H9 (cell line): ENCODE results near the gene MDGA2. TPM values are rescaled to one million over a fixed set of nuclear protein-coding genes. Genes with fewer than 3 reads are reported as not detected.

Source experiments
- DNase-seq: peaks from one replicate; pipeline ENCODE4 v3.0.0-alpha.2; 2017
- H2AFZ ChIP-seq: one replicate; pipeline ENCODE4 v1.6.1; 2013; ENCODE audit warnings: mild to moderate bottlenecking, low read length, control low read depth, moderate library complexity
- H2AK5ac ChIP-seq: 2 replicates; pipeline ENCODE4 v1.6.1; 2013; ENCODE audit warnings: low read length, control low read depth, mixed read lengths; ENCODE audit not compliant: insufficient read length
- H2BK120ac ChIP-seq: one replicate; pipeline ENCODE4 v1.6.1; 2013; ENCODE audit warnings: low read depth, mild to moderate bottlenecking, low read length, control low read depth, inconsistent platforms; ENCODE audit not compliant: poor library complexity, severe bottlenecking
- H2BK12ac ChIP-seq: 2 replicates; pipeline ENCODE4 v1.6.1; 2013; ENCODE audit warnings: low read length, control low read depth, mixed read lengths, low read depth; ENCODE audit not compliant: insufficient read length
- H2BK15ac ChIP-seq: 2 replicates; pipeline ENCODE4 v1.6.1; 2013; ENCODE audit warnings: low read depth, low read length, control low read depth
- H2BK20ac ChIP-seq: one replicate; pipeline ENCODE4 v1.6.1; 2013; ENCODE audit warnings: low read depth, mild to moderate bottlenecking, low read length, control low read depth, inconsistent platforms; ENCODE audit not compliant: poor library complexity, severe bottlenecking
- H2BK5ac ChIP-seq: 2 replicates; pipeline ENCODE4 v1.6.1; 2013; ENCODE audit warnings: low read length, control low read depth, mixed read lengths; ENCODE audit not compliant: insufficient read length
- H3K14ac ChIP-seq: 2 replicates; pipeline ENCODE4 v1.6.1; 2013; ENCODE audit warnings: low read length, control low read depth; ENCODE audit not compliant: insufficient read depth
- H3K18ac ChIP-seq: 2 replicates; pipeline ENCODE4 v1.6.1; 2013; ENCODE audit warnings: low read depth, mild to moderate bottlenecking, mixed read lengths, low read length, control low read depth; ENCODE audit not compliant: insufficient read length
- H3K23ac ChIP-seq: 2 replicates; pipeline ENCODE4 v1.6.1; 2013; ENCODE audit warnings: low read length, control low read depth, mixed read lengths, low read depth; ENCODE audit not compliant: insufficient read length
- H3K23me2 ChIP-seq: 2 replicates; pipeline ENCODE4 v1.6.1; 2013; ENCODE audit warnings: low read depth, mild to moderate bottlenecking, mixed read lengths, low read length, control low read depth; ENCODE audit not compliant: insufficient read length, poor library complexity, severe bottlenecking
- H3K27ac ChIP-seq: 2 replicates; pipeline ENCODE4 v1.5.1; 2013; ENCODE audit warnings: low read length, control low read depth, mixed read lengths, low read depth; ENCODE audit not compliant: insufficient read length
- H3K27me3 ChIP-seq: 2 replicates; pipeline ENCODE4 v1.6.1; 2013; ENCODE audit warnings: low read length, control low read depth, inconsistent platforms; ENCODE audit not compliant: insufficient read depth
- H3K4ac ChIP-seq: 2 replicates; pipeline ENCODE4 v1.6.1; 2013; ENCODE audit warnings: low read depth, mild to moderate bottlenecking, control low read depth, inconsistent platforms, low read length, moderate library complexity
- H3K4me1 ChIP-seq: 2 replicates; pipeline ENCODE4 v1.6.1; 2013; ENCODE audit warnings: low read length, control low read depth, inconsistent platforms; ENCODE audit not compliant: insufficient read depth
- H3K4me2 ChIP-seq: 2 replicates; pipeline ENCODE4 v1.6.1; 2013; ENCODE audit warnings: low read length, control low read depth, mixed read lengths; ENCODE audit not compliant: insufficient read length, insufficient read depth
- H3K56ac ChIP-seq: 2 replicates; pipeline ENCODE4 v1.6.1; 2013; ENCODE audit warnings: low read depth, mild to moderate bottlenecking, mixed read lengths, low read length, control low read depth; ENCODE audit not compliant: insufficient read length
- H3K79me1 ChIP-seq: 2 replicates; pipeline ENCODE4 v1.6.1; 2013; ENCODE audit warnings: low read depth, mild to moderate bottlenecking, moderate library complexity, low read length, control low read depth, inconsistent platforms; ENCODE audit not compliant: insufficient read depth, poor library complexity, severe bottlenecking
- H3K79me2 ChIP-seq: 2 replicates; pipeline ENCODE4 v1.6.1; 2013; ENCODE audit warnings: low read length, control low read depth, inconsistent platforms; ENCODE audit not compliant: insufficient read depth
- H3K9ac ChIP-seq: 2 replicates; pipeline ENCODE4 v1.6.1; 2013; ENCODE audit warnings: low read length, control low read depth, mixed read lengths; ENCODE audit not compliant: insufficient read length; ENCODE audit errors: extremely low read depth
- H3K9me3 ChIP-seq: one replicate; pipeline ENCODE4 v1.6.1; 2013; ENCODE audit warnings: low read depth, low read length, inconsistent platforms; ENCODE audit not compliant: control insufficient read depth
- H3T11ph ChIP-seq: one replicate; pipeline ENCODE4 v1.6.1; 2013; ENCODE audit warnings: mild to moderate bottlenecking, low read length, control low read depth, inconsistent platforms
- H4K20me1 ChIP-seq: one replicate; pipeline ENCODE4 v1.6.1; 2013; ENCODE audit not compliant: control insufficient read depth, insufficient read length, insufficient read depth
- H4K5ac ChIP-seq: 2 replicates; pipeline ENCODE4 v1.6.1; 2013; ENCODE audit warnings: low read depth, mild to moderate bottlenecking, mixed read lengths, low read length, control low read depth; ENCODE audit not compliant: insufficient read length
- H4K8ac ChIP-seq: replicated peaks from 2 replicates; pipeline ENCODE4 v1.6.1; 2013; ENCODE audit warnings: low read length, control low read depth, mixed read lengths, low read depth; ENCODE audit not compliant: insufficient read length
- H4K91ac ChIP-seq: 2 replicates; pipeline ENCODE4 v1.6.1; 2013; ENCODE audit warnings: low read depth, mild to moderate bottlenecking, moderate library complexity, mixed read lengths, low read length, control low read depth; ENCODE audit not compliant: insufficient read length
- H3K27ac Mint-ChIP-seq, 3 experiments: 2 replicates in 2 of 3; 3 replicates in 1 of 3; pipeline ENCODE4 v1.8.0; 2020 to 2021; ENCODE audit warnings: mixed read lengths in 3 of 3, mild to moderate bottlenecking in 1 of 3, moderate library complexity in 1 of 3
- H3K27me3 Mint-ChIP-seq: 2 replicates; pipeline ENCODE4 v1.8.0; 2021; ENCODE audit warnings: low read depth, mild to moderate bottlenecking, moderate library complexity, mixed read lengths
- H3K36me3 Mint-ChIP-seq, 3 experiments: 2 replicates in 2 of 3; 3 replicates in 1 of 3; pipeline ENCODE4 v1.8.0; 2020 to 2021; ENCODE audit warnings: low read depth in 3 of 3, mixed read lengths in 3 of 3; ENCODE audit not compliant: insufficient read depth in 1 of 3
- H3K4me1 Mint-ChIP-seq, 2 experiments: 2 replicates each; pipeline ENCODE4 v1.8.0; 2020; ENCODE audit warnings: mixed read lengths in 2 of 2
- H3K4me3 Mint-ChIP-seq, 2 experiments: 2 replicates in 1 of 2; 3 replicates in 1 of 2; pipeline ENCODE4 v1.8.0; 2020 to 2021; ENCODE audit warnings: mild to moderate bottlenecking in 2 of 2, mixed read lengths in 2 of 2, moderate library complexity in 1 of 2
- H3K9me3 Mint-ChIP-seq, 2 experiments: 2 replicates in 1 of 2; 3 replicates in 1 of 2; pipeline ENCODE4 v1.8.0; 2020; ENCODE audit warnings: mild to moderate bottlenecking in 2 of 2, mixed read lengths in 2 of 2, moderate library complexity in 1 of 2
- CTCF ChIP-seq: fragments of 200-600 bp; sonication (generic); conservative IDR thresholded peaks from 3 replicates; pipeline ENCODE4 v1.8.0; 2021; ENCODE audit warnings: antibody characterized with exemption, mild to moderate bottlenecking
- total RNA-seq: library from RNA; stranded (reverse); gene quantifications from 2 replicates; pipeline ENCODE4 v1.2.1, GENCODE V29; 2021

Gene MDGA2
- total RNA-seq, 1 experiment from 2014 or later: 1.9 TPM

GRCh38 chr14:46861753-46862152, 813.7 kb downstream of the MDGA2 start:
- no peaks in the 10 kb centered on the region for H3K4me1 Mint-ChIP-seq
- H3K27me3 Mint-ChIP-seq: no peaks in the 10 kb centered on the region
- no peak overlapping the region for H4K91ac ChIP-seq

More at GRCh38 chr14:46861753-46862152, 813.7 kb downstream of the MDGA2 start:
- Histone ChIP-seq H3K27me3 (no peaks in the 10 kb centered on the region), H2BK20ac (no peak overlapping the region), H3K79me2 (no peaks in the 10 kb centered on the region), H4K5ac (no peak overlapping the region), H3K4me2 (no peak overlapping the region), H3T11ph (no peak overlapping the region), H3K23ac (no peak overlapping the region), H3K9ac (no peak overlapping the region), H2BK120ac (no peak overlapping the region), H2AFZ (no peak overlapping the region), H3K18ac (no peak overlapping the region), H3K4me1 (no peaks in the 10 kb centered on the region), H2BK5ac (no peak overlapping the region), H2BK12ac (no peak overlapping the region), H3K4ac (no peak overlapping the region), H4K8ac (no peak overlapping the region), H3K14ac (no peak overlapping the region), H3K56ac (no peak overlapping the region), H3K27ac (no peak overlapping the region), H3K79me1 (no peaks in the 10 kb centered on the region), H3K9me3 (no peaks in the 10 kb centered on the region), H4K20me1 (no peaks in the 10 kb centered on the region), H2AK5ac (no peak overlapping the region), H2BK15ac (no peak overlapping the region), H3K23me2 (no peaks in the 10 kb centered on the region)
- no peak overlapping the region for H3K27ac Mint-ChIP-seq
- no peak for DNase-seq
- H3K9me3 Mint-ChIP-seq: peaks cover 0 to 3% of the 10 kb centered on the region in 2 experiments; a peak in 1 of 5 replicates
- TF ChIP-seq CTCF: no peak
- no peak overlapping the region for H3K4me3 Mint-ChIP-seq
- H3K36me3 Mint-ChIP-seq: no peaks in the 10 kb centered on the region; a peak in 1 of 7 replicates
